Fibroblast of skin of right biceps (primary cell): ENCODE data around the gene CLSTN2.

Experiments used
- DNase-seq: peaks from one replicate; pipeline ENCODE4 v3.0.0-alpha.2; 2013

The CLSTN2 gene

DNA sequence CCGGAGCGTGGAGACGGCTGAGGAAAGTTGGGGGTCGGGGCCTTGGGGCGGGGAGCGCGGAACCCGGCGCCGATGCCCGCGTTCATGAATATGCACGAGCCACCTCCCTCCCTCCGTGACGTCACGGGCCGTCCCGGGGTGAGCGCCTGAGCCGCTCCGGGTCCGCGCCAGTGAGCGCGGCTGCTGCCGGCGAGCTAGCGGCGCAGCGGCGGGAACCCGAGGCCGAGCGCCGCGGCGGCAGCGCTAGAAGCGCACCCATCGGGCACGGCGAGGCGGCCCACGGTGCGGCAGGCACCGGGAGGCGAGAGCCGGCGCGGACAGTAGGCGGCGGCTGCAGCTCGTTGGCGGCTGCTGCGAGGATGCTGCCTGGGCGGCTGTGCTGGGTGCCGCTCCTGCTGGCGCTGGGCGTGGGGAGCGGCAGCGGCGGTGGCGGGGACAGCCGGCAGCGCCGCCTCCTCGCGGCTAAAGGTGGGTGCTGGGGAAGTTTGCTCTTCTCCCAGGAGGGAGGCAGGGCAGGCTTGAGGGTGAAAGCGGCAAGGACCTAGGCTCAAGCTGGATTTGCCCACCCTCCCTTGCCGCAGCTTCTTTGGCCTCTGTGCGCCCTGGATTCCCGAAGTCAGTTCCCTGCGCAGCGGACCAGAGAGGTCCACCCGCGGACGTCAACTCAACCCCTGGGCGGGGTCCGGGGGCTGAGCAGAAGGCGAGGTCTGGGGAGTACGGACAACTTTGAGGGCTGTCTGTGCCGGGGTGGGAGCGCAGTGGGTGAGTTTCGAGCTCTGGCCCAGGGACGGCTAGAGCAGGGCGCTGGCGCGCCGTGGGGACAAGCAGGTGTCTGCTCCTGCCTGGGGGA is at the start of gene CLSTN2:
TSS of gene CLSTN2 (plus strand) at position 170 of the 850 bp plus-strand sequence.
- peak; percentile 37 for DNase-seq

GRCh38 chr3:139887431-139887830 is 47.6 kb upstream of the CLSTN2 start:
- no peak for DNase-seq

GRCh38 chr3:139888561-139889140 is 46.3 kb upstream of the CLSTN2 start:
- no peak for DNase-seq

DNA sequence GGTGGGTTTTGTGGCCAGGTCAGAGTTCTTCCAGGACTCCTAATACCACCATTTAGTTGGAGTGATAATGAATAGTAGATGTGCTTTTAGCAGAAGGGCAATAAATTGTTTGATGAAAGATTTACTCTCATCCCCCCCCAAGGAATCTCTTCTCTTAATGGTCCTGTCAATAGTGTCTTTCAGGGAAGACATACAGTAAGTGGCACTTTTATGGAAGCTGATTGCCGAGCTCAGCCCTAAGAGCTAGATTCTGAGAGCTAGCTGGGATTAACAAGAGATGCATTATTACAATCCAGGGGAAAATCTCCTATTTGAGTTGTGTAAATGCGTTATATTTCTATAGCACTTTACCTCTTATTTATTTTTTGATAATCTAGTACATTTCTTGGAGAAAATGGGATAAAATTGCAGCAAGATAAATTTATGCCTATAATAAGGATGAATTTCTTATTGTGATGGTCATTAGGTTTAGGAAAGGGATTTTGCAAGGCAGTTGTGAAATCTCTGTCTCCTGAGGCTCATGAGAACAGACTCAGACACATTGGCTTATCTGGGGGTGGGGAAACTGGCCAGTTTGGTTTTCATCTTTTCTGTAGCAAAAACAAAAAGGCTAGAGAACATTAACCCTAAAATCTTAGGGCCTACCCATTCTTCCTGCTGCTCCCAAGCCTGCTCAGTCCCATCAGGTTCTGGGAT is 41.6 kb upstream of the CLSTN2 start:
- no peak for DNase-seq

DNA sequence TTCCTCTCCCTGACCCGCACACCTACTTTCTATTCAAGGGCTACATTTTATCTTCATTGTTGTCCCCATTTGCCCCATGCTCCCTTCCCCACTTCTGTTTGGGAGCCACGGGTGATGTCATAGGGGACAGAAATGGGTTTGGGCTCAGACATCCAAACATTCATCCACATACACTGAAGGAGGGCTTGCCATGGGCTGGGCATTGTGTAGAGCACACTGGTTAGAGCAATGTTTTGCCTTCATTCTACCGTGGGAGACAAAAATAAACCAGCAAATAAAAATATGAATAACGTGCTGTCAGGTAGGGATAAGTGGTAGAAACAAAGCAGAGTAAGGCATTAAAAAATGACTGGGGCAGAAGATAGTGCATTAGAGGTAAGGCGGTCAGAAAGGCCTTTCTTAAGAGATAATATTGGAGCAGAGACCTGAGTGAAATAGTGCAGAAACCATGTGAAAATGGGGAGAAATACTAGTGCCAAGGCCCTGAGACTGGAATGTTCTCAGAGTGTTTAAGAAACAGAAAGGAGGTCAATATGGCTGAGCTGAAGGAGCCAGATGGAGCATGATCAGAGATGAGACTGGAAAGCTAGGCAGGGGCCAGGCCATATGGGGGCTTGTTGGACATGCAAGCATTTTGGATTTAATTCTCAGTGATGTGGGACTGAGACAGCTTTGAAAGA is 40.9 kb upstream of the CLSTN2 start:
- DNase-seq: no peak

DNA sequence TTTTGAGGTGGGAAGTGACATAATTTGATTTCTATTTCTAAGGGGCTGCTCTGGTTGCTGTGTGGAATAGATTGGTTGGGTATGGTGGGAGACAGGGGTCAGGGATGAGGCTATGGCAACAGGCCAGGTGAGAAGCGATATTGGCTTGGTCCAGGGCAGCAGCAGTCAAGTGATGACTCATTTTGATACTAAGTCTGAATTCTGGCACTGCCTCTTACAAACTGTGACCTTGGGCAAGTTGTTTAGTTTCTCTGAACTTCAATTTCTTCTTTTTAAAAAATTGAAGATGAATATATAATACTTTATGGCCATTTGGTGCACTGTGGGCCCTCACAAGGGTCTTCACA is 40.4 kb upstream of the CLSTN2 start:
- DNase-seq: no peak

- DNase-seq: no peak
These were observed 37.2 kb upstream of the CLSTN2 start for GRCh38 chr3:139897759-139898158.

DNA sequence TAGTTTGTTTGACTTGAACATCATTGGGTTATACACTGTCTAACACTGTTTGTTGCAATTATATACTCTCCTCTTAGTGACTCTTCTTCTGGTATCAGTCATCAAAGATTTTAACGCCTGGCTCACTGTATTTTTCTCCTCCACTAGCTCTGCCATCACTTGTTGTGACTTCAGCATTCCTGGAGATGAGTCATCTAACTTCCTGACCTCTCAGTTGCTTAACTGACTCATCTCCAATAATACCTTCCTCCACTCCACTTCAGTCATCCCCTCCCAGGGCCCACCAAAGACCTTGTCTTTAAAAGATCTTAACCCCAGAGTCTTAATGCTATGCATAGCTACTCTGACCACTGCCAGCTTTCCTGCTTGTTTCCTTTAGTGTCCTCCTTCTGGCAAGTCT is 28.6 kb upstream of the CLSTN2 start:
- DNase-seq: peak; percentile 66

DNA sequence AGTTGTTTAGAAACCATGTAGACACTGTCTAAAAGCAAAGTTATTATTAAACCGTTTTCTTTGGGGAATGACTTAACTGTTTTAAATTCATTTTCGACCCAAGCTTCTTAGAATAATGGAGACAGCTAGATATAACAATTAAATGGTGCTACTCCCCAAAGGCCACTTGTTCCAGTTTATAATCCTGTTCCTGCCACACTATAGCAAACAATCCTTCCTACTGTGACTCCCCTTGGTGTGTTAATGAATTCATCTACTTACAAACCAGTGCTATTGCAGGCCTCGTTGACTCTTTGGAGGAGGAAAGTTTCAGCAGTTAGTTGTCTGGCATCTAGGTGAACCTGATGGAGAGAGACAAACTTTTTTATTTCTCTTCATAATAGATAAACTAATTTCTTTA is 25.2 kb upstream of the CLSTN2 start:
- DNase-seq: no peak

- DNase-seq: no peak
These were observed 18.7 kb upstream of the CLSTN2 start for GRCh38 chr3:139916271-139916670.

DNA sequence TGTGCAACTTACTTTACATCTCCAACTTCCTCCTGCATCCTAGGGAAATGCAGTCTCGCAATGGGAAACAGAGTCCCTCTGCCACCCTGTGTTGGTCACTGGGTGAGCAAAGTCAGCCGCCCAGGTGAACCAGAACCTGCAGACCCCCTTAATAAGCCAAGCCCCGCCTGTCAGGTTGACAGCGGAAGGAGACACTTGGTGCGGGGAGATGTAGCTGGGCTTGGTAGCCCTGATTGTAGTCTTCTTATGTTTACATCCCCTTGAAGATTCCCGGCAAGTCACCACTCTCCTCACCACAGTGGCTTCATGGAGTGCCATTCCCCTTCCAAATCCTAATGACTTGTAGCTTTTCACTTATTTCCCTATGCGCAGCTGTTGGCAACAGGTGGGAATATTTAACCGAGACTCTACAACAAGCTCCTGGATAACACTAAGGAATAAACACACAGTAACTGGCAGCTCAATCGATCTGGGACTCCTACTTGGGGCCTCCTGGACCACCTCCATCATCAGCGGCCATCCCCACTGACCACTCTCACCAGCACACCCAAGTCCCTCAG is 17.7 kb upstream of the CLSTN2 start:
- no peak for DNase-seq

DNA sequence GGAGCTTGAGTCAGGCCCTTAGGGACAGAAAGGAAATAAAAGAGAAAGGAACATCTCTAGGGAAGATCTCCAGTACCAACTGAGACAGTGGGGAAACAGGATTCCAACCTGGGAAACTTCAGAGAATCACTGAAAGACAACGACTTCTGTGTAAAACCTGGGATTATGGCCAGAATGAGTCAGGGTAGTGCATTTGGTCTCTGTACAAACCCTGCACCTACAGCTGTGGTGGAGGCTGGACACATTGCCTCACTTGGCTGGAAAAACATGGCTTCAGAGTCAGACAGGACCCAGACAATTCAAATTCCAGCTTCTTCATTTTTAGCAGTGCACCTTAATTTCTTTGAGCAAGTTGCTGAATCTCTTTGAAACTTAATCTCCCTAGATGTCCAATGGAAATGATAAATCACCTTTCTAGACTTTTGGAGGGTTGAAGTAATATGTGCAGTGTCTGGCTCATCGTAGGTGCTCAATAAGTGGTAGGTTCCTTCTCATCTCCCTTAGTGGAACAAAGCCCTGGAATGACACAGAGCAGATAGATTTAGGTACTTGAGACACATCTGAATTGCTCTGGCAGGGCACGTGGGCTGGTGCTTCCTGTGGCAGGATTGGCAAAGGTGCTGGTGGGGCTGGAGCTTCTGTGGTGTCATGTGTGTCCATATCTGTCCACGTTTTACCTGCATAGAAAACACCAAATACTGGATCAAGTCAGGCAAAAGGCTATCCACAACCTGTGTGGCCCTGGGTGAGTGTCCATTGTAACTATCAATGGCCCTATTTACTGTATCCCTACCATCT is 6.1 kb upstream of the CLSTN2 start:
- no peak for DNase-seq

DNA sequence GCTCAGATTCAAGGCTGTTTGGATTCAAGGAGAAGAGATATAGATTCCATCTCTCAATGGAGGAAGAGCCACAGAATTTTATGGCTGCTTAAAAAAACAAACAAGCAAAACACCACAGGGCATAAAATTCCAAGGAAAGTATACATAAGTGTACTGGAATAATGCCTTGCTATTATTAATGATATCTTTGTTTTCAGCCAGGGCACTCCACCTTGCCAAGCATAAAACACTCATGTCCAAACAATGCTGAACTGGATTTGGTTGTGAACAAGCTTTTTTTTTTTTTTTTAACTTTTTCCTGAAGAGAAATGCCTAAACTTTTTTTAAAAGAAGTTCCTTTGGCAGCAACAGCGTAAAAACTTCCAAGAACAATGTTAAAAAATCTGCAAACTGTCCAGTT is 4.8 kb upstream of the CLSTN2 start:
- no peak for DNase-seq

DNA sequence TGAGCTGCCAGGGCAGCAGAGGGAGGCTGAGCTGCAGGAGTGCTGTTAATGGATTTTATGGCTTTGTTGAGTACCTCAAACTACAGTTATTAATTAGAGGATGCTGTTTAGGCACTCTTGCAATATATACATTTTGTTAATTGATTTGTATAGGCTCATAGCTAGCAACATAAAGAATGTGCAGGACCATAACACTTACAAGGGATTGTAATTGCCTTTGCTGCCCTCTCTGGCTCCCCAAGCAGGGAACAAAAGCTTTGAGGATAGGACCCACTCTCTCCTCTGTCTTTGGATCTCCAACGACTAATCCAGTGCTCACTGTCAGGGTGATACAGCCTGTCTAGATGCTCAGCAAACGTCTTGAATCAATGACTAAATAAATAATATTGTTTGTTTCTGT is 1.2 kb upstream of the CLSTN2 start:
- no peak for DNase-seq

DNA sequence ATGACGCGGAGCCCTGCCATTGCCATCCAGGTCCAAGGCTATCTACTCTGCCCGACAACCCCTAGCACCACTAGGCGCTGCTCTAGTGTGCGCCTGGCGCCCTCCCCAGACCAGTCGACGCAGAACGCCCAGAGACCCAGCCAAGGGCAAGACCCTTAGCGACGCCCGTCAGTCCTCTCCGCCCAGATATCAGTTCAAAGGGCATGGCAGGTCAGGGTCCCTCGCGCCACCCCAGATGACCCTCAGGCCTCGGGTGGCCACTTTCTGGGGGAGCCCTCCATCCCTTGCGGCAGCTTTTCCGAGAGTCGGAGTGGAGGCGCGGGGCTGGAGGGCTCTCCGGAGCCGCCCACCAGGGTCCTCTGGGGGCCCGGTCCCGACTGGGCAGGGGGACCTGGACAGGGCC is 371 bp upstream of the CLSTN2 start:
- DNase-seq: no peak

DNA sequence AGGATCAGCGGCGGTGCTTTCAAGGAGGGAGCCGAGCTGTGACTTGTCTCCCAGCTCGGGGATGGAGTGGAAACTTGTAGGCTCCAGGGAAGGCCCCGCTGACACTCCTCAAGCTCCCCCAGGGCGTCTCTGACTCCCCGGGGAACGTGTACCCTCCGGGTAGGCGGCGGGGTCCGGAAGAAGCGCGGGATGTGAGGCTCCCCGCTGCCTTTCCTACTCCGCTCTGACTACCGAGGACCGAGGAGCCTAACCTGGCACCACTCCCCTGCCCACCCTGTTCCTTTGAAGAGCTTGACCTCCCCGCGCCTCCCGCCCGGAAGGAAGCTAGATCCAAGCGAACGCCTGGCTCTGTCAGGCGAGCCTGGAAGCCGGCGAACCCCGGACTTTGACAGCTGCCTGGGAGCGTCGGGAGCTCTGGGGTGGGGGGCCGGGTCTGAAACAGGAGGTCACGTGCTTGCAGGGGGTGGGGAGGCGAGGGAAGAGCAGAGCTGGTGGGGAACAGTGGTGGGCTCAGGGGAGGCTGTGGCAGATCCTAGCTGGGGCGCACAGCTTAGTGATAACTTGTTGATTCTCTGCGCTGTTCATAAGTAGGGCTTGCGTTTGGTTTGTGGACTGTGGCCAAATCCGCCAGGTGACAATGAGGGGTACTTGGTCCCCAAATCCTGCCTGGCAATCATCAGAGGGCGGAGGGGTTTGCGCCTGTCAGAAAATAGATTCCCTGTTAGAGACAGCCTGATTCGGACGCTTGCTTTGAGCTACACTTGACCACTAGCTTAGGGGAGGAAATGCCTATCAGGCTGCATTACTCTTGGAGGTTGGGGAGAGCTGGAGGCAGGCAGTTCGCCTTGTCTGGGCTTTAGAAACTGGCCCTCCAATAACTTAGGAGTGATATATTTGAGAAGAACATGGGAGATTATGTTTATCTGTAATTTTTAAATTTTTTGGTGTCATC is 1.2 kb downstream of the CLSTN2 start:
- DNase-seq: no peak

DNA sequence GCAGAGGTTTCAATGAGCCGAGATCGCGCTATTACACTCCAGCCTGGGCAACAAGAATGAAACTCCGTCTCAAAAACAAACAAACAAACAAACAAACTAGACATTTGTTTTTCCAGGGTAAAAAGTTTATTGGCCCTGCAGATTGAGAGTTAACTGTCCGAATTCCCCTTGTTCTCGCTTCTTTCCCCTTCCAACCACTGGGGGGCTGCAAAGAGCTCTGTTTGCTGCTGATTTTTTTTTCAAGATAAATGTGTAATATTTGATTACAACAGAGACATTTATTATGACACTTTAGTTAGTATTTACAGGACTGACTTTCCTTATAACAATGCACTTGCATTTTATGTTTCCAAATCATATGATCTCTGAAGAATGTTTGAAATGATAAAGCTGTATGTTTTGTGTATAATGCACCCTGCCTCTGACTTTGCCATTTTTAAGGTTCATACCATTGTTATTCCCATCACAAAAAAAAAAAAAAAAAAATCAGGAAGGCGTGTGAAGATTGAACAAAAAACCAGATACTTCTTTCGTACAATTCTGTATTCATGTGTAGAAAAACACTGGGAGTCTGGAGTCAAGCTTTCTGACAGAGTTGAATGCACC is 2.8 kb downstream of the CLSTN2 start:
- peak; percentile 33 for DNase-seq

DNA sequence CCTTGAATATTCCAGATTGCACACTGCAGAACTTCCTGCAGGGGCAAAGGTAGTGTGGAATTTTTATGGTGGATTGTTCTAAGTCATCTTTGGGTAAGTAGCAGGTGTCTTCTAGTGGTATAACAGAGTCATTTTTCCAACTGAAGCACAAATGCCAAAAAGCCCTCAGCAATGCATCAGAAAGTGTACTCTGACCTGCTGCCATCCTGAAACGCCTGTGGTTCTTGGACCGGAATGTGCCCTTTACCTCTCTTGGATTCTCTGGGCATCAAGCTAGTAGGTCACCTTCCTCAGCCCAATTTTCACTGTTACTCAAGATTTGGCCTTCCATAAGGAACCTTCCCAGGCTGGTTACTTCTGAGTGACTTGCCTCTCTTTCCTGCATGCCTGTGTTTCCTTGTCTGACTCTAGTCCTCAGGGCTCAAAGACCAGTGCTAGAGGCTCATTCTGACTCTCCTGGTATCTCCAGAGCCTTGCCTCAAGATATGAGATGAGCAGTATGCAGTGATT is 4.8 kb downstream of the CLSTN2 start:
- DNase-seq: no peak

GRCh38 chr3:139940622-139941021 is 5.6 kb downstream of the CLSTN2 start:
- no peak for DNase-seq

- DNase-seq: no peak
These were observed 6.6 kb downstream of the CLSTN2 start for GRCh38 chr3:139941580-139941979.
